ENCODE results near the gene SAAL1.

DNA sequence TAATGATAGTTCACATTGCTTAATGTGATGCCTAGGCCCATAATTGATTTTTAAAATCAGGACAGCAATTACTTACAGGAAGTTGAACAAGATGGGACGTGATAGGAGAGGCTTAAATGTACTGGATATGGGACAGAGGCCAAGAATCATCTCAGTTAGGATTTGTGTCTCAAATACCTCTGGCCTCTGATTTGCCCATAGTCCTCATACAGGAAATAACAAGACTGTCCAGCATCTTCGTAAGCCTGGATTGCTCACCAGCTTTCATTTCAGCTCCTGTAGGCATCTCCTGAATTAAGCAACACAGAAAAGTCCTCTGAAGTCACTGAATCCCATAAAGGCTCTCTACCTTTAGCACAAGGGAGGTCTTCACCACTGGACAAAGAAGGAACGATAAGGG is 26.5 kb upstream of the SAAL1 start, which contains the start of gene MRGPRX3:
- TF ChIP-seq EZH2 (IDR thresholded peaks at IDR 0.05; ENCODE audit: borderline replicate concordance, insufficient read depth, low read depth, low read length, poor library complexity, severe bottlenecking): no peak
- TF ChIP-seq, protein P1, sequence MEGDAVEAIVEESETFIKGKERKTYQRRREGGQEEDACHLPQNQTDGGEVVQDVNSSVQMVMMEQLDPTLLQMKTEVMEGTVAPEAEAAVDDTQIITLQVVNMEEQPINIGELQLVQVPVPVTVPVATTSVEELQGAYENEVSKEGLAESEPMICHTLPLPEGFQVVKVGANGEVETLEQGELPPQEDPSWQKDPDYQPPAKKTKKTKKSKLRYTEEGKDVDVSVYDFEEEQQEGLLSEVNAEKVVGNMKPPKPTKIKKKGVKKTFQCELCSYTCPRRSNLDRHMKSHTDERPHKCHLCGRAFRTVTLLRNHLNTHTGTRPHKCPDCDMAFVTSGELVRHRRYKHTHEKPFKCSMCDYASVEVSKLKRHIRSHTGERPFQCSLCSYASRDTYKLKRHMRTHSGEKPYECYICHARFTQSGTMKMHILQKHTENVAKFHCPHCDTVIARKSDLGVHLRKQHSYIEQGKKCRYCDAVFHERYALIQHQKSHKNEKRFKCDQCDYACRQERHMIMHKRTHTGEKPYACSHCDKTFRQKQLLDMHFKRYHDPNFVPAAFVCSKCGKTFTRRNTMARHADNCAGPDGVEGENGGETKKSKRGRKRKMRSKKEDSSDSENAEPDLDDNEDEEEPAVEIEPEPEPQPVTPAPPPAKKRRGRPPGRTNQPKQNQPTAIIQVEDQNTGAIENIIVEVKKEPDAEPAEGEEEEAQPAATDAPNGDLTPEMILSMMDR (IDR thresholded peaks at IDR 0.05): no peak
